Lung (tissue), 12 donors: ENCODE data around the gene SMCHD1. TPM values are rescaled to one million over a fixed set of nuclear protein-coding genes. Genes with fewer than 3 reads are reported as not detected.

Source experiments
- ATAC-seq: fragments of 200-7000 bp; cut with Tn5 transposase; one replicate; pipeline ENCODE4 v1.9.1; 2020; ENCODE audit warnings: moderate number of reproducible peaks; ENCODE audit not compliant: insufficient read depth, low FRiP score
- DNase-seq, 3 donors: peaks; one replicate each; pipeline ENCODE4 v3.0.0-alpha.2; 2013 to 2017
- H3K27ac ChIP-seq, 2 donors: one replicate each; pipeline ENCODE4 v1.5.1; 2013; ENCODE audit warnings: mild to moderate bottlenecking in 2 of 2, moderate library complexity in 2 of 2, control low read depth in 1 of 2, inconsistent platforms in 1 of 2, low read depth in 1 of 2, low read length in 1 of 2
- H3K27me3 ChIP-seq, 3 donors: one replicate each; pipeline ENCODE4 v1.5.1; 2013; ENCODE audit warnings: low read length in 2 of 3; ENCODE audit not compliant: control insufficient read depth in 3 of 3, insufficient read depth in 3 of 3
- H3K36me3 ChIP-seq, 4 donors: one replicate each; pipeline ENCODE4 v1.5.1; 2013; ENCODE audit warnings: low read length in 4 of 4, mild to moderate bottlenecking in 1 of 4, moderate library complexity in 1 of 4; ENCODE audit not compliant: control insufficient read depth in 4 of 4, insufficient read depth in 4 of 4
- H3K4me1 ChIP-seq, 5 donors: one replicate each; pipeline ENCODE4 v1.5.1; 2013; ENCODE audit warnings: low read length in 5 of 5, mild to moderate bottlenecking in 2 of 5, moderate library complexity in 1 of 5; ENCODE audit not compliant: control insufficient read depth in 5 of 5, insufficient read depth in 5 of 5
- H3K4me3 ChIP-seq: one replicate; pipeline ENCODE4 v1.5.1; 2013; ENCODE audit warnings: mild to moderate bottlenecking, control low read depth, moderate library complexity
- H3K9ac ChIP-seq, 2 donors: one replicate each; pipeline ENCODE4 v1.5.1; 2013; ENCODE audit warnings: low read length in 2 of 2, control low read depth in 1 of 2; ENCODE audit not compliant: insufficient read depth in 1 of 2
- H3K9me3 ChIP-seq, 4 donors: one replicate each; pipeline ENCODE4 v1.5.1; 2013; ENCODE audit warnings: low read length in 3 of 4, mild to moderate bottlenecking in 1 of 4, moderate library complexity in 1 of 4; ENCODE audit not compliant: control insufficient read depth in 4 of 4, insufficient read depth in 3 of 4
- CTCF ChIP-seq: IDR thresholded peaks from 2 replicates; pipeline ENCODE4 v1.5.1; 2012; ENCODE audit warnings: mild to moderate bottlenecking; ENCODE audit errors: control extremely low read depth, extremely low read depth
- WGBS, 2 donors: extraction: QIAGEN DNeasy Blood & Tissue Kit; methylation state at CpG; one replicate each; pipeline ENCODE4 v1.1.7; 2013; 5-methylcytosine and 5-hydroxymethylcytosine counted together
- polyA plus RNA-seq, 2 donors: library from polyadenylated mRNA; stranded (reverse); fragments of 200-250 nt; gene quantifications; one replicate each; pipeline ENCODE4 v1.2.1, GENCODE V29; 2013
- total RNA-seq, 2 donors: library from RNA; depleted of rRNA in 1 of 2; stranded (reverse); fragments of >200 nt in 1 of 2; gene quantifications; one replicate each; pipeline ENCODE4 v1.2.1, GENCODE V29; 2014 to 2021
- donor health status: control.
- donor health status: control.
- donor health status: Bipolar disorder and iron deficiency.
- donor health status: healthy.
- donor health status: DM: yes; HTN: yes; CAD: no.

The SMCHD1 gene
- total and polyA plus RNA-seq, 4 donors: 7.3 to 179 (median 31.4) TPM

DNA sequence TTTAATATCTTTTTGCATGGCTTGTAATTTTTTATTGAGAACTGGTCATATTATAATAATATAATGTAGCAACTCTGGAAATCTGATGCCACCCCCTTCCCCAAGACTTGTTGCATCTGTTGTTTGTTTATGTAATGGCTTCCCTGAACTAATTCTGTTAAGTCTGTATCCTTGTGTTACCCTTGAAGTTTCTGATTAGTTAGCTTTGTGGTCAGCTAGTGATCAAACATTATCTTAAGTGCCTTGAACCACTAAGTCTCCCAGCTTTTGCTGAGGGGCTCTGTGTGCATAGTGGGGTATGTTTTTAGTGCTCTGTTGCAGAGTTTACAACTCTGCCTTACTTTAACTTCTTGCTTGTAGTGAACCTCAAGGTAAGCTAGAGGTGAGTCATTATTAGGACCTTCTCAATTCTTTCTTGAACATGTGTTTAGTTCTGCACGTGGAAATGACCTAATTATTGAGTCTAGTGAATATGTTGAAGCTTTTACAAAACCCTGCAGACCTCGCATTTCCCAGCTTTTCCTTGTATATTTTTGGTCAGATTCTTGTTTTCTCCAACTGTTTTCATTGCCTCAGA lies 24.8 kb downstream of the SMCHD1 start:
- no peaks in the 10 kb centered on the region for H3K9me3 ChIP-seq
- peaks cover 3 to 11% (median 8%) of the 10 kb centered on the region in 4 donors for H3K36me3 ChIP-seq
- H3K4me3 ChIP-seq: no peak overlapping the region
- ATAC-seq (no peak), DNase-seq (no peak)
- H3K4me1 ChIP-seq: peaks cover 0 to 5% (median 0%) of the 10 kb centered on the region in 5 donors
- no peaks in the 10 kb centered on the region for H3K27me3 ChIP-seq
- TF ChIP-seq CTCF: no peak
- no peak overlapping the region for H3K27ac ChIP-seq
- no peak overlapping the region for H3K9ac ChIP-seq
- WGBS, 2 donors: 88 to 91% methylated on average over 2 of the region's 2 CpGs

GRCh38 chr18:2681993-2682603 lies 26.6 kb downstream of the SMCHD1 start:
- Histone ChIP-seq H3K27me3 (no peaks in the 10 kb centered on the region), H3K27ac (no peak overlapping the region), H3K4me1 (peaks cover 0 to 5% (median 0%) of the 10 kb centered on the region in 5 donors), H3K9me3 (peaks cover 0 to 2% (median 0%) of the 10 kb centered on the region in 4 donors), H3K4me3 (no peak overlapping the region), H3K36me3 (peaks cover 2 to 16% (median 8%) of the 10 kb centered on the region in 4 donors), H3K9ac (no peak overlapping the region)
- 90% methylated on average over 5 of the region's 5 CpGs for WGBS, 2 donors
- no peak for TF ChIP-seq CTCF
- DNase-seq (no peak), ATAC-seq (no peak)

- ATAC-seq (no peak), DNase-seq (no peak)
- H3K9ac ChIP-seq: no peak overlapping the region
- TF ChIP-seq CTCF: no peak
- H3K4me3 ChIP-seq: no peak overlapping the region
- H3K4me1 ChIP-seq: peaks cover 0 to 5% (median 0%) of the 10 kb centered on the region in 5 donors
- H3K9me3 ChIP-seq: peaks cover 0 to 2% (median 0%) of the 10 kb centered on the region in 4 donors
- no peaks in the 10 kb centered on the region for H3K27me3 ChIP-seq
- H3K36me3 ChIP-seq: peaks cover 2 to 19% (median 8%) of the 10 kb centered on the region in 4 donors
- no peak overlapping the region for H3K27ac ChIP-seq
These were observed 27.5 kb downstream of the SMCHD1 start for GRCh38 chr18:2683055-2683454.
